Renal cortex interstitium (tissue), 11 donors: ENCODE data around the gene CFAP69. TPM values are rescaled to one million over a fixed set of nuclear protein-coding genes. Genes with fewer than 3 reads are reported as not detected.
"Not testable (repeated sequence)": the region's sequence is repeated elsewhere in the genome, so short reads cannot be mapped to it uniquely, and the experiment has no call there.

Source experiments
- DNase-seq, 11 donors: peaks; one replicate each; pipeline ENCODE4 v3.0.0-alpha.2; 2013; ENCODE audit warnings: low read depth in 9 of 11, low spot score in 4 of 11; ENCODE audit errors: extremely low read depth in 1 of 11
- polyA plus RNA-seq, 3 donors: library from polyadenylated mRNA; unstranded; fragments of 120-200 nt; gene quantifications; one replicate each; pipeline ENCODE4 v1.2.1, GENCODE V29; 2013; ENCODE audit not compliant: insufficient read length in 3 of 3

CFAP69 gene
- polyA plus RNA-seq, 3 donors, result 12.6 to 25.3 (median 19.1) TPM

DNA sequence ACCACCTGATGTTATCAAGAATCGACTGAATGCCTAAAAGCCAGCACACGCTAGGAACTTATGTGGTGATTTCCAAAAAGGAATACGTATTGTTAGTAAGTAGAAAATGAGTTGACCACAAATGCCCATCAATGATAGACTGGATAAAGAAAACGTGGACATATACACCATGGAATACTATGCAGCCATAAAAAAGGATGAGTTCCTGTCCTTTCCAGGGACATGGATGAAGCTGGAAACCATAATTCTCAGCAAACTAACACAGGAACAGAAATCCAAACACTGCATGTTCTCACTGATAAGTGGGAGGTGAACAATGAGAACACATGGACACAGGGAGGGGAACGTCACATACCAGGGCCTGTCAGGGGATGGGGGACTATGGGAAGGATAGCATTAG is 11.0 kb downstream of the CFAP69 start:
- DNase-seq, result not testable (repeated sequence)

DNA sequence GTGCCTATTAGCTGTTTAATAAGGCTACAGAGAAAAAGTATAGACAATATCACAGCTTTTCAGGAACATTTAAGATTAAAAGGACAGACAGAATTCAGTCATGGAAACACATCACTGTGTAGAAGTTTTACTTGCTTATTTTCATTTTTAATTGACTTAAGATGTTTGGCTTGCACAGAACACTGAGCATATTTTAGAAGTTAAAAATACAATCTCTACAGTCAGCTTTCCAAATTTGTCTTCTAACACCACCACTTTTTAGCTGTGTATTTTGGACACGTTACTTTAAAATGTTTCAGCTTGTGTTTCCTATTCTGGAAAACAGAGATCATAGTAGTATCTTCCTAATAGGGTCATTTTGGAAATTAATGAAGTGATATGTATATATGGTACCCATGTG is 11.8 kb downstream of the CFAP69 start:
- no peak for DNase-seq

DNA sequence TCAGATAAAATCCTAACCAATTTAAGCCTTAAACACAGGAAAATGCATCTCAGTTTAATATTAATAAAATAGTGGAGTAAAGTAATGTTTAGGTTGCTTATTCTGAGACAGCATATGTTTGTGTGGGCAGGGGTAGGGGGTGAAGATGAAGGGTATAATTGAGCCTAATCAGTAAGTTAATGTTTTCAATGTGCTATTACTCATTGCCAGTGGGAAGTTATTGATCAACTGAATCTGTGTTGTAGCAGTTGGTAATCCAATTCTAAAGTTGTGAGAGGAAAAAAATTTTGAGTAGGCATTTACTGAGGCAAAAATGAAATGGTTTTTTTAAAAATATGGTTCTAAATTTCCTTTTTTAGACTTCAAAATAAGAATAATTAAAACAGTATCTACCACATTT is 16.5 kb downstream of the CFAP69 start:
- no peak for DNase-seq

DNA sequence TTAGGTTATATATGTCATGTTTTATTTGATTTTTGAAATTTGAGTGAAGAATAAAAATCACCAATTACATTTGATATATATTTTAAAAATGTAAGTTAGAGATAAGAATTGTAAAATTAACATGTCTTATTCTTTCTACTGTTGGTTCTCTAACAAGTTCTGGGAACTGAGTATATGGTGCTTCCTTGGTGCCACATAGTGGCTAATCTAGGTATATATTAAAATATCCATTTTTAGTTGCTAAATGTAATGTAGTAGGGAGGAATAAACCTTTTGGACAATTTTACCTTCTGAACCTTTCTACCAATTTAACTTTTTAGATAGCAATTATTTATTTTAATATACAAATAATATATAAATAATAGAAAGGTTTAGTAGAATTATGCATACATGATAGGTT is 17.5 kb downstream of the CFAP69 start:
- DNase-seq, result peak in 1 of 11 donors; percentile 7

DNA sequence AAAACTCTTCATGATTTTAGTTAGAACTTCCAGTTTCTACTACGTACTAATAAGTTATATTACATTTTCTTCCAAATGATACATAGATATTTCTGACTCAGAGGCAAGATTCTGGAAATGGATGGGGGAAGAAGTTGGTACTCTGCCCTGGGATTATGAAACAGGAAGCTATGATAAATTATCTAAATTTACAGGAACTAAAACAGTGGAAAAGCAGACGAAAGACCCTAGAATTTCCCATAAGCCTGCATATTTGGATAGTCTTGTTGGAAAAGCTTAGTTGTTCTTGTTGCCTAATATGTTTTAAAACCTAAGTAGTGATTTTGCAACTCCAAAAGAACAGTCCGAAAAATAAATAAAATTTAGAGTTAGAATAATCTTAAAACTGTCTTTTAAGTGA is 21.8 kb downstream of the CFAP69 start:
- no peak for DNase-seq

DNA sequence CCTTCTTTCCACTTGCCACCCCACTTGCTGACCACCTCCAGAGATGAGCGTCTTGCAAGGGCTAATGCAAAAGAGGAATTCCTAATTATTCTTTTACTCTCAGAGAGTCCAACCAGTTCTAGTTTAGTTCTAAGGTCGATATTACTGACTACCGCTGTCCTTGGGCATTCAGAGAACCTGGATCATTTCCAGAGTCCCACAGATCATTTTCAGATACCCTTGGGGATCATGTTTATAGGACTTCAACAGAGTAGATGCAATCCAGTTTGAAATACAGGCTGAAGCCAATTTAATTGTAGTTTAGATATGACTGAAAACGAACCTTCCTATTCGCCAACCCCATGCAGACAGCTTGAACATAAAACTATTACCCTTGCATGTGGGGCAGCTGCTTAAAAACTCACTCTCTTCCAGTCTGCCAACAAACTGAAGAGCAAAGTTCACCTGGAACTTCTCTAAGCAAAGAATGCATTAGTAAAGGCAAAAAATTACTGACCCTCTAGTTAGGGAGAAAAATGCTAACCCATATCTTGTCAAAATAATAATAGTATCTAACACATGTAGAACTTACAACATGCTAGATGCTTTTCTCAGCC is 22.4 kb downstream of the CFAP69 start:
- no peak for DNase-seq

DNA sequence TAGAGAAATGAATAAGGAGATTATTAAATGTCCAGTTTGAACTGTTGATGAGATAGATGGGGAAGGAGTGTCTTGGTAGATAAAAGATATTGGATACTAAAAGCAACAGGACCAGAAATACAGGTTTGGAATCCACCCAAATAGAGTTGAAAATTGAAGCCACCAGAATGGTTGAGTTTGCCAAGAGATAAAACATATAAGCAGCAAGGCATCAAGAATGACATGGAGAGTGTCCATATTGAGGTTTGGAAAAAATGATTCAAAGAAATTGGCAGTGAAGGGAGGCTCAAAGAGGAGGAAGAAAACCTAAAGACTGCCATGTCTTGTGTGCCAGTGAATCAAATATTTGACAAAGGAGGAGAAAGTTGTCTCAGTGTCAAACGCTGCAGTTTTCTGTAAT is 24.2 kb downstream of the CFAP69 start:
- no peak for DNase-seq

DNA sequence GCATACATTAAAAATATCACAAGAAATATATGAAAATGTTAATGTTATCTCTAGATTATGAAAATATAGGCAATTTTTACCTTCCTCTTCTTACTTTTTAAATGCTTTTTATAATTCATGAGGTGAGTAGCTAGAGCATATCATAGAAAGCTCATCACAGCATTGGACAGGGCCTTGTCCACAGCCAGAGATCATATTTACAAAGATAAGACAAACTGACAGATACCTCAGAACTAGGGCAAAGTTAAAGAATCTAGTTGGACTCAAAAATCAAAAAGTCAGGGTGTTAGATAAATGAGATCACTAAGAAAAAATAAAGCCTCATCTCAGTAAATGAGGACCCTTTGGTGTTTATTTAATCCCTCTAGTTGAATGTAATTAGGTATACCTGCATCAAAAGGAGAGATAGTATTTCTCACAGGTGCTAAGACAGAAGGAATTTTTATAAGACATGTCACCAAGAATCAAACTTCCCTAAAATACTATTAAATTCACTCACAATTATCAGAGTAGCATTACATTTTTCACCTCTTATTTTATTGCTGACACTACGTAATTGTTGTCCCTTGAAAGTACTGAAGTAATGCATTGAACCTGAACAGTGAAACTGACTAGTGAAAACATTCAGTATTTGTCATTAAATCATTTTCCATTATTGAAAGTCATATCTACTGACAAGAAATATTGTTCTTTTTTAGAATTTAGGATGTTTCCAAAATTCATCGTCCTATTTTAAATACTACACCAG is 25.6 kb downstream of the CFAP69 start:
- no peak for DNase-seq

DNA sequence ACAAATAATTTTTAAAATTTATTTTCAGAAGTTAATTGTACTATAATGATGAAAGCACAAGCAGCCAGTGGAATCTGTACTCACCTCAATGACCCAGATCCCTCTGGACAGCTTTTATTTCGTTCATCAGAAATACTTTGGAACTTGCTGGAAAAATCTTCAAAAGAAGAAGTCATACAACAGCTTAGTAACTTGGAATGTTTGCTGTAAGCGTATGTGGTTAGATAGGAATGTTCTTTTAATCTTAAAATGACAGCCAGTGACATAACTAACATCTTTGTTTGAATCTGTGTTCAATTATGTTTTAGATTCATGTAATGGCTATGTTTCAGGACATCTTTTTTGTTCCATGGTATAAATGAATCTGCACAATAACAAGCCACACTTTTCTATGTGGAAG is 26.8 kb downstream of the CFAP69 start:
- no peak for DNase-seq

DNA sequence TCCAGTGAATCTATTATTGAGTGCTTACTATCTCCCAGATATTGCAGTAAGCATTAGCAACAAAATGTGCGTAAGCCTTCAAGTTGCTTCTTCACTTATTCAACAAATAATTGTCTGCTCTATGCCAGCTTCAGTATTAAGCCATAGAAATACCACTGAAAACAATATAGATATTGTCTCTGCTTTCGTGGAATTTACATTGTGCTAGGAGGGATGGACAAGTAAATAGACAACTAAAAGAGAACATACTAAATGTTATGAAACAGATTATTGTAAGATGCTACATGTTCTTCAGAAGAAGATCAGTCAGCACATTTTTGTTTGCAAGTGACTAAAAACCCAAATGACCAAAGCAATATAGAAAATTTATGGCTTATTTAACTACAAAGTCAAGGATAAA is 27.3 kb downstream of the CFAP69 start:
- no peak for DNase-seq

DNA sequence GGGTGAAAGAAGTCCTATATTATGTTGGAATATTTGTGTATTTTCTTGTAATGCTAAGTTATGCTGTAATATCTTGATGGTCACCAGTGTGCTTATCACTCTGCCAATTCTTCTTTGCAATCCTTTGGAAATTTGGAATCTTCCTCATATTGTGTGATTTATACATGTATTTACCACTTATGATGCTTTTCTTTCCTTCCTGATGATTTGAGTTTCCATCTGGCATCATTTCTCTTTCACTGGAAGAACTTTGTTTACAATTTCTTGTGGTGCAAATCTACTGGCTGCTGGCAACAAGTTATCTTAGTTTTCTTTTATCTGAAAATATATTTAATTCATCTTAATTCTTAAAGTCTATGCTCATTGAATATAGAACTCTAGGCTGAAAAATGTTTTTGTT is 29.2 kb downstream of the CFAP69 start:
- DNase-seq, result no peak

DNA sequence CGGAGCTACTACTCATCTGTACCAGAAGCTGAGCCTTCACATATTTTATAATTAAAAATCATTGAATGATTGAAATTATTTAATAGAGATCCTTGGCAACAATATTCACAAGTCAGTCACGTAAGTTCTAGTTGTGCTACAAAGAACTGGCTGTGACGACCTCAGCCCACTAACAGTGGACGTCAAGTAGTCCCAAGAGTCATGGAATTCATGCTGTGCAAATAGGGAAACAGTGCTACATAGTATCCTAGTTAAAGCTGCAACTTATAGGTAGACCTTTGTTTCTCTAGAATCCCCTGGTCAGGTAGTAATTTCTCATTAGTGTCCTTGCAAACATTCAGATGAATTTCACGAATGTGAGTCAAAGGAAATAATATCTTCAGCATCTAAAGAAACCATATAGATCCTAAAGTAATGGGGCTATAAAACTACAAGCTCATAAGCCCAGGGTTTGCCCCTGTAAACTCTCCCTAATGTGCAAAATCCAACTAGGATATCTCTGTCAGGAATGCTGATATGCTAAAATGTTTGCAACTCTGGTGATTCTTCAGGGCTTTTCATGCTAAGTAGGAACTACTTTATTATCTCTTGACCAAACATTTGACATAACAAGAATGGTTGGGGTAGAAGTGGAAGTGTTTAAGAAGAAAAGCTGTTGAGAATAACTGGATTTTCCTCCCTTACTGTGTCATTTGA is 31.2 kb downstream of the CFAP69 start:
- DNase-seq, result no peak

DNA sequence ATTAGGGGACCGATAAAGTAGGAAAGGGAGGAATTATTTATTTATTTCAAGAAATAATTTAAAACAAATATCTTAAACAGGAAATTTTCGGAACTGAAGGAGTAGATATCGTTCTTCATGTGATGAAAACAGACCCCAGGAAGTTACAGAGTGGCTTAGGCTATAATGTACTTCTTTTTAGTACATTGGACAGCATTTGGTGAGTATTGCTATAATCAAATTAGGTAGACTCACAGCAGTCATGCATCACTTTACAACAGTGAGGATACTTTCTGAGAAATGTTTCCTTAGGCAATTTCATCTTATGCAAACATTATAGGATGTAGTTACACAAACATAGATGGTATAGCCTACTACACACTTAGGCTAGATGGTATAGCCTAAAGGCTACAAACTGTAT is 43.2 kb downstream of the CFAP69 start:
- no peak for DNase-seq

DNA sequence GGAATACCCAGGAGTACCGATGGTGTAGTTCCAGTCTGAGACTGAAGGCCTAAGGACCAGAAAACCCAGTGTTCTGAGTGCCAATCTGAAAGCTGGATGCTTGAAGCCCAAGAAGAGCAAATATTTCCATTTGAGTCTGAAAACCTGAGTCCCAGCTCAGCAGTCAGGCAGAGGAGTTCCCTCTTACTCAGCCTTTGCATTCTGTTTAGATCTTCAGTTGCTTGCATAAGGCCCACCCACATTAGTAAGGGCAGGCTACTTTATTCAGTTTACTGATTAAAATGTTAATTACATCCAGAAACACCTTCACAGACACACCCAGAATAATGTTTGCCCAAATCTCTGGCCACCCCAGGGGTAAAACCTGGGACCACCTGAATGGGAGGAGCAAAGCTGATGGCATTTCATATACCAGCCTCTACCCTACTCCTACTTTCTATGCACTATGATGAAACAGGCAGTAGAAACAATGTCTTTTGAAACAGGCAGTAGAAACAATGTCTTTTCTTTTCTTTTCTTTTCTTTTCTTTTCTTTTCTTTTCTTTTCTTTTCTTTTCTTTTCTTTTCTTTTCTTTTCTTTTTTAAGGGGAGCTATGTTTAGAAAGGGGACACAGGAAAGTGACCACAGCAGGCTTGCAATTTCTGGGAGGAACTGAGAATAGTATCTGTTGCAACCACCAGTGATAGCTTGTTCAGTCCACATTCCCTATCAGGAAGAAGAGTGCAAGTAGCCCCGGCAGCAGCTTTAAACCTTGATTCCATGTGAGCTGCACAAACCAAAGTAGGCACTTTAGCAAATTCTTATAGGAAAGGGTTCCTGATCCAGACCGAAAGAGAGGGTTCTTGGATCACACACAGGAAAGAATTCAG is 45.5 kb downstream of the CFAP69 start:
- DNase-seq, result no peak

DNA sequence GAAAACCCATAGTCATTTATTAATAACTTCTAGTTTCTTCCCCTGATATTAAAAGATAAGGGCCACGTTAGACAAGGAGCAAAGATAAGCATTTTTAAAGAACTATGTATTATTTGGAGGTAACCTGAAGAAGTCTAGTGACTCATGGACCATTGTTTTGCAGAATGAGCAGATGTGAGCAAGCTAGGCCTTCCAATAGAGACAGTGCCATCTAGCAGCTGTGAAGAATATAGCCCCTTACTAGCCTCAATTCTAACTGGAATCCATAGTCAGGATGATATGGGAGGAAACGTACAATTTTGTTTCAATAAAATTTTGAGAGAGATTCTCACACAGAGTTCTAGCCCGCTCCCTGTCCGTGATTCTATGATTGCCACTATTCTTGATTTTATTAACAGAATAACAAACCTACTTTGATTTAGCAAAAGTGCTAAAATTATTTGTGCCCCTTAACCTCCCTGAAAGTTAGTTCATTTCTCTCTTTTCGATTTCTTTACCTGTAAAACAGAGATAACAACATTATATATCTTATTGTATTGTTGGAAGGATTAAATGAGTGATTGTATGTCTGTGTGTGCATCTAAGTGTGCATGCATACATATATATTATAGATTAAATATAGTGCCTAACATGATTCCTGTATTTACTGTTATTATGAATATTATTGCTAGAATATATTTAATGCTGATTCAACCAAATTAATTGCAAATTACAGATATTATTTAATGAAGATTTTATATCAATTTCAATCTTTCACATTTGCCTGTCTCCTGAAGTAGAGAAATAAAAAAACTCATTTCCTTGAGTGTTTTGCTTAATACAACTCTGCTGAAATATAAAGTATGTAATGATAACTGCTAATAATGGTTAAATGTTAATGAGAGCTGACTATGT is 53.4 kb downstream of the CFAP69 start:
- peak in 1 of 11 donors; percentile 9 for DNase-seq

DNA sequence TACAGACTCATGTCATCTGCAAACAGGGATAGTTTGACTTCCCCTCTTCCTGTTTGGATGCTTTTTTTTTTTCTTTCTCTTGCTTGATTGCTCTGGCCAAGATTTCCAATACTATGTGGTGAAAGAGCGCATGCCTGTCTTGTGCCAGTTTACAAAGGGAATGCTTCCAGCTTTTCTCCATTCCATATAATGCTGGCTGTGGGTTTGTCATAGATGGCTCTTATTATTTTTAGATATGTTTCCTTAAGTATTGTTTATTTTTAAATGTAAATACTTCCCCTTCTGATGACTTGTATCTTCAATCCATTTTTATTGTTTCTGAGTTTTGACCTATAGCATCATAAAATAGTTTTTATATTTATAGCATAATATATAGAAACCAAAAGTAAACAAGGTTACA is 58.3 kb downstream of the CFAP69 start:
- DNase-seq, result no peak

DNA sequence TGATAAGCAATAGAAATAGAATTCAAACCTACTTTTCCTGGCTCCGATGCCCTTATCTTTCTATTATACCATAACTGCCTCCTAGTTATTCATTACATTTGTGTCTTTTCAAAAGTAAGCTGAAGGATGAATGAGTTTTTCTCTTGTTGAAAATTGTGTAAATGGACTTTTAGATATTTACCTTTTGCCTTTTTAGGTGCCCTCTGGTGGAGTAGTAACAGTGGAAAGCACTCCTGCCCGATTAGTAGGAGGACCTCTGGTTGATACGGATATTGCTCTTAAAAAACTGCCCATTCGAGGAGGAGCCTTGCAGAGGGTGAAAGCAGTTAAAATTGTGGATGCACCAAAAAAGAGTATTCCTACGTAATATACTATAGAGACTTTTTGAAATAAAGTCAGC is 64.9 kb downstream of the CFAP69 start:
- no peak for DNase-seq

DNA sequence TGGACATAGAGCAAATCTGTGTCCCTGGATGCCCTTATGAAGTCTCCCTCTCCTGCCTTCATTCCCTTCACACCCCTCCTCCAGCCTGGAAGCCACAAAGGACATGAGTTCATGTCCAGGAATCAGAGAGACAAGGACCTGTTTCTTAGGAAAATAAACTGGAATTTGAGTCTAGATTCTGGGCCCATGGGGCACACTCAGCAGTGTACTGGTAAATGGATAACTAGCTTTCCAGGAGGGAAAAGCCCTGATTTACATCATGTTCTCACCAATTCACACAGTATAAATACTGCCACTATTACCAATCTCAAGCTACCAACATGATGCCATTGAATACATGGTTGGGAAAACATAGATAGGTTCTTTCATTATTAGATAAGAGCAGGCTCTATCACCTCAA is 66.2 kb downstream of the CFAP69 start:
- DNase-seq, result no peak

DNA sequence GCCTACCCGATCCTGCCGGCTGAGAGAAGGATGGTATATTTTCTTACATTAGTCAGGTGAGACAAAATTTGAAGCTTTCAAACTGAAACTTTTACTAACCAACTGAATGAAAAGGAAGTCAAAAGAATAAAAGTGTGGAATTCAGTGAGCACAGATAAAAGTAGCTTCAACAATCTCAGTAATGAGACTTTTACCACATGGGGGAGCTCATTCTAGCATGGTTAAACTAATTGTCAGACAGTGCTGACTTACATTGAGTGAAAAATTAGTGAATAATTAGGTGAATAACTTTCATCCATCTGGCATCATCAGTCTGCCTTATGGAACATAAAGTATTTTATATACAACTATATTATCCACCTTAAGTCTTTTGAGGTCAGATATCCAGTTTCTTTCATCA is 67.8 kb downstream of the CFAP69 start:
- DNase-seq, result no peak
